HG03097 (cell line): ENCODE data around the gene SLC5A10.

Experiments
- ATAC-seq: cut with Tn5 transposase; IDR thresholded peaks from one replicate; pipeline ENCODE4 v1.9.1; 2021; ENCODE audit not compliant: unreplicated experiment, low FRiP score

The SLC5A10 gene

GRCh38 chr17:19000531-19001325 lies 48.8 kb downstream of the SLC5A10 start:
- ATAC-seq: no peak

GRCh38 chr17:19001907-19002590 lies 50.1 kb downstream of the SLC5A10 start:
- no peak for ATAC-seq

- ATAC-seq: no peak
These were observed 51.0 kb downstream of the SLC5A10 start for GRCh38 chr17:19002805-19003542.

DNA sequence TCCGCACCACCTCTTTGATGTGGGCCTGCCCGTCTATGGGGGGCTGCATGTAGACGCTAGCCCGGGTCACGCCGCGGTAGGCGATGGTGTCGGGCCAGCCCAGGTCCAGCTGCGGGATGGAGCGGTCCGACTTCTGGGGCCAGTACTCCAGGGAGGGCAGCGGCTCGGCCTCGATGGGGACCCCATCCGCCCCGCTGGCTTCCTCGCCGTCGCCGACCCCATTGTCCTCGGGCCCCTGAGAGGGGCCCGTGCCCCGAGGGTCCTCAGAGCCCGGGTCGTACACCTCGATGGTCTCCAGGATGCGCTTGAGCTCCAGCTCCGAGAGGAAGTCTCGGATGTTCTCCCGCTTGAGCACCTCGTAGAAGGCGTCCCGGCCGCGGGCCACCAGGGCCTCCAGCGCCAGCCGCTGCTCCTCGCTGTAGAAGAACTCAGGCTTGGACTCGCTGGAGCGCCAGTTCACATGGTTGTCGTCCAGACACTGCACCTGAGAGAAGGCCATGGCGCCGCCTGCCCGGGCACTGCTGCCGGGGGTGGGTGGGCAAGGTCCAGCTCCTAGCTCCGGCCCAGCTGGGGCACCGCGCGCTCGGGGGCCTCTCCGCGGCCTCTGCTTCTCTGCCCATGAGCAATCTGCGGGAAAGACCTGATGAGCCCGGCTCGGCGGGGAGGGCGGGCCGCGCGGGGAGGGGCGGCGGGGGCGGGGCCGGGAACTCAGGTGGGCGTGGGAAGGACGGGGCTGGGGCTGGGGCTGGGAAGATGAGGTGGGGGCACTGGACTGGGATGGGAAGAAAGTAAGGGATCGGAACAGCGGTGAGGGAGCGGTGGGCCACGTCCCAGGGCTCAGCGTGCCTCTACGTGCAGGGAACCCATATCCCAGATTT lies 51.8 kb downstream of the SLC5A10 start:
- no peak for ATAC-seq

DNA sequence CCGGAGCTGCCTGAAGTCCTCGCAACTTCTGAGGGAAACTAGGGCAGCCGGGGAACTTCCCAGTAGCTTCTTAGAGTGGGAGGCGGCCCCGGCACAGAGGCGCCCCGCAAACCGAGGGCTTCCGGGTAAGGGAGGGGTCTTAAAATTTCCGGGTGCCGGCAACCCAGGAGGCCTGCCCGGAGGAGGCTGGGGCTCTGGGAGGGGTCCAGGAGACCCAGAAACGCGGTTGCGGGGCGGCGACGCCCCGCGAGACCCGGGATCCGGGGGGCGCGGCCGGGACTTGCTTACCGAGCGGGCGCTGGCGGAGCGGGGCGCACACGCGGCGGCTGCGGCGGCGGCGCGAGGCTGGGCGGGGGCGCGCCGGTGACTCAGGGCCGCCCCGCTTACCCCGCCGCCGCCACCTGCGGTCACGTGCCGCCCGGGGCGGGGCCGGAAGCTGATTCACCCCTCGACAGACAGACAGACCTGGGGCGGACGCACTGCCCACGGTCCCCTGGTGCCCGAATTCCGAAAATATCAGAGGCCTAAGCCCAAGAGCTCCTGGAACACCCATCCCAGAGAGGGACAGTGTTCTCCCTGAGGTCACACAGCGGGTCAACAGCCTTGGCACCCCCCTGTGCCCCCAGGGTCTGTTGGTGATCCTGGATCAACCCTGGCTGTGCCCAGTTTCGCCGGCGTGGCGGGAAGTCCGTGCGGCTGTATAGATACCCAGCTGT lies 52.6 kb downstream of the SLC5A10 start, which contains the start of gene FAM83G:
Gene FAM83G (minus strand): TSS at position 344 of the 716 bp plus-strand sequence. CDS start 723 bp downstream, outside the sequence.
- peak; percentile 60 for ATAC-seq

GRCh38 chr17:19005137-19005773 lies 53.3 kb downstream of the SLC5A10 start:
- no peak for ATAC-seq

DNA sequence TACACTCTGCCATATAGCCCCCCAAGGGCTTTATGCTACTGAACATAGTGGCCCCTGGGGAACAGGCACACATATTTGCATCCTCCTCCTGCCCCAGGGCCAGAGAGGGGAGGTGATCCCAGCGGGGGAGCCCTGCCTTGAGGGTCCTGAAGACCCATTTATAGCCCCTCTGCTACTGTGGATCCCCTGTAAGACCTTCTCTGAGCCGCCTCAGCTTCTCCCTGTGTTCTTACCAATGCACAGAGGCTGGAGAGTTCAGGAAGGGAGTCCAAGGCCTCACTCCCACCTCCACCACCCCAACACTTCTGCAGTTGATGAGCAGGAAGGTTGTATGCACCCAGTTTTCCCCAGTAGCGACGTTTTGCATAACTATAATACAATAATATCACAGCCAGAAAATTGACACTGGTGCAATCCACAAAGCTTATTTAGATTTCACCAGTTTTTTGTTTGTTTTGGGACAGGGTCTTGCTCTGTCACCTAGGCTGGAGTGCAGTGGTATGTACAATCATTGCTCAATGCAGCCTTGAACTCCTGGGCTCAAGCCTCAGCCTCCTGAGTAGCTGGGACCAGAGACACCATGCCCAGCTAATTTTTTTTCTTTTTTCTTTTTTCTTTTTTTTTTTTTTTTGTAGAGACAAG lies 53.9 kb downstream of the SLC5A10 start:
- no peak for ATAC-seq

- no peak for ATAC-seq
These were observed 54.7 kb downstream of the SLC5A10 start for GRCh38 chr17:19006698-19007097.

GRCh38 chr17:19009970-19010369 lies 58.0 kb downstream of the SLC5A10 start:
- no peak for ATAC-seq

DNA sequence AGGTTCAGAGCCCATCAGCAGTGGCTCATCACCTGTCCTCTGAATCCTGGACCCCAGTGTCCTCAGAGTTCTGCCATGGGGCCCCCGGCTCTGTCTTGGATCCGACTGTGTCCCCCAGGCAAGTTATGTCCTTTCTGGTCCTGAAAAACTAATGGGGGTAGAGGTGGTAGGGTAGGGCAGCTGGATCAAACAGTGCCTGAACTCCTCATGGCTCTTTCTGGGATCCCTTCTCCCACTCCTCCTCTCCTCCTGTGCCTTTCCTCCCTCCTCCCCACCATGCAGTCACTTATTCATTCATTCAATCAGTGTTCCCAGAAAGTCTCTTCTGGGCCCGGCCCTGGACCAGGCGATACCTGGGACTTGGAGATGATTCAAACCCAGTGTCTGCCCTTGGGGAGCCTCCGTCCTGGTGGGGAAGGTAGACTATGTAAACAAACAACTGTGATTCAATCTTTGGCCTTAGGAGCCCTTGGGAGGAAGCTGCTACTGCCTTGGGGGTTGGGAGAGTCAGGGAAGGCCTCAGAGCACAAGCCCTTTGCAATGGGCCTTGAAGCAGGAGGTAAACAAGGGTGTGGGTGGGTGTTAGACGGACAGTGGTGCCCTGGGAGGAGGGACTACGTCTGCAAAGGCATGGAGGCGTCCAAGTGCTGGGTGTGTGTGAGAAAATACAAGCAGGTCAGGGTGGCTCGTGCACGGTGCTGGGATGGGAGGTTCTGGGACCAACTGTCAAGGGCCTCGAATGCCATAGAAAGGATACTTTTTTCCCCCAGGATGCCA lies 59.0 kb downstream of the SLC5A10 start:
- ATAC-seq: no peak

GRCh38 chr17:19011581-19011980 lies 59.6 kb downstream of the SLC5A10 start:
- no peak for ATAC-seq

DNA sequence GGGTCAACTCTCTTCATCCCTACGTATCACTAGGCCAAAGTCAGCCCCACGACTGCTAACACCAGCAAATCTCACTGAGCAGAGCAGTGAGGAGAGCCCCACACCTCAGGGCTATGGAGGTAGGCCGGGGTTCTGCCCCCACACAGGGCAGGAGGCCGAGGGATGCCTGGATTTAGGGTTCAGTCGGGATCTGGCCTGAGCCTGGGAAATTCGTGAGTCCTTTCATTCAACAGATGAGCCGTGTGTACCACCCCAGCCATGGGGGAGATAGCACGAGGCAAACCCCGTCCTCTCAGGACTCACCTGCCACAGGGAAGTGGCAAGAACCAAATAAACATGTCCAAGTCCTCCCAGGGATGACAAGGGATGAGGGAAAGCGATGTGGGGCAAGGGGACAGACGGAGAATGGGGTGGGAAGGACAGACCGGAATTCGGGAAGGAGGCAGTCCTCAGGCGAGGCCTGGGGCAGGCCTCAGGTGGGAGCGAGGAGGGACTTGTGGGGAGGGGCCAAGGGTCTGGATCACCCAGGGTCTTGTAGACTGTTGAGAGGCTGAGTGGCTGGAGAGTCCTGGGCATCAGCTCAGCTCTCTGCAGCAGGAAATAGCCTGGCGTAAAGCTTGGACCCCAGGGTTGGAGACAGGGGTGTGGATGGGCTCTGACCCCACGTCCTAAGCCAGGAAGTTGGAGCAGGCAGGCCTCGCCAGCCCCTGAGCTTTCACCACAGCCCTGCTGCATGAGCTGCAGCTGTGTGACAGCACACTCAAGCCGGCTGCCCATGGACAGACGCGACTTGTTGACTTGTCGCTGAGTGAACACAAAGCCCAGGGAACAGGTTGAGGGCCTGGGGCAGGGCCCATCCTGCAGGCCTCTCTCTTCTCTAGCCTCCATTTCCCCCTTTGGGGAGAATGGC lies 60.5 kb downstream of the SLC5A10 start:
- ATAC-seq: no peak

GRCh38 chr17:19013226-19013625 lies 61.3 kb downstream of the SLC5A10 start:
- ATAC-seq: no peak

DNA sequence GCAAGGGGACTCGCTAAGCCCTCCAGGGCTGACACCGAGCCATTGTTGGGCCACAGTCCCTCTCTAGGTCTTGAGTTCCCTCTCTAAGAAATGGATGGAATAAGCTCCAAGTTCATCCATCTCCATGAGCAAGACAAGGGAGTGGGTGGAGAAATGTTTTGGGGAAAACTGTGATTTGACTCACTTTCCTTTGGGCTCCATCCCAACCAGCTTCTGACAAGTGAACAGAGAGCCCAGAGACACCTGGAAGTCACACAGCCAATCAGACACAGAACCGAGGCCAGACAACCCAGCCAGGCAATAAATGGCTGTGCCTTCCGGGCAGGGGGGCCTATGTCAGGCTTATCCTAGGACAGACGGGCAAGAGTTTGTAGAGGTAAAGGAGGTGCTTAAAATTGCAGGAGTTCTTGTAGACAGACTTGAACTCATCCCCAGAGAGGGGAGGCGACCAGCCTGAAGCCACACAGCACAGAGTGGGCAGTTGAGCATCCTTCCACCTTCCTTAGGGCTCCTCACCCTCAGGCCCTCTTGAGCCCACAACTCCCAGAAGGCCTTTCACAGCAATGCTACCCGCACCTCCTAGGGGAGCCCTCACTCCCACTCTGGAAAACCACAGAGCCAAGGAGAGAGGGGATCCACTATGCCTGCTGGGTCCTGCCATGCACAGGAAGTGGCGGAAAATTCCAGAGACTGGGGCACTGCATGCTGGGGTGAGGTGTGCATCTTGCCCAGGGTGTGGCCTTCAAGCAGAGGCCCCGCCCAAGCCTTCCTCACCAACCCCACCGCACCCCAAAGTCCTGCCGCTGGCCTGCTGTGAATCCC lies 62.1 kb downstream of the SLC5A10 start:
- ATAC-seq: no peak

GRCh38 chr17:19014628-19015215 lies 62.8 kb downstream of the SLC5A10 start:
- ATAC-seq: no peak

GRCh38 chr17:19015428-19015827 lies 63.5 kb downstream of the SLC5A10 start:
- no peak for ATAC-seq
